ENCODE results near the gene MRM1. TPM values are rescaled to one million over a fixed set of nuclear protein-coding genes. Genes with fewer than 3 reads are reported as not detected.
"Not testable (repeated sequence)": the region's sequence is repeated elsewhere in the genome, so short reads cannot be mapped to it uniquely, and the experiment has no call there.

MRM1 gene
- total RNA-seq, 1 donor from 2014 or later = 8.3 TPM

GRCh38 chr17:36600936-36601302 is 464 bp upstream of the MRM1 start:
- no peak for DNase-seq (ENCODE audit: low spot score)

GRCh38 chr17:36602030-36602748 is 806 bp downstream of the MRM1 start:
- no peak for DNase-seq (ENCODE audit: low spot score)

GRCh38 chr17:36602924-36603384 is 1.6 kb downstream of the MRM1 start:
- peak; percentile 38 for DNase-seq (ENCODE audit: low spot score)

- DNase-seq (ENCODE audit: low spot score) = not testable (repeated sequence)
Measured at GRCh38 chr17:36605028-36605427, 3.6 kb downstream of the MRM1 start.

- no peak for DNase-seq (ENCODE audit: low spot score)
Measured at GRCh38 chr17:36608280-36608679, 6.9 kb downstream of the MRM1 start.

GRCh38 chr17:36608794-36609497 is 7.6 kb downstream of the MRM1 start:
- DNase-seq (ENCODE audit: low spot score) = peak; percentile 45

GRCh38 chr17:36609498-36609862 is 8.1 kb downstream of the MRM1 start:
- no peak for DNase-seq (ENCODE audit: low spot score)

GRCh38 chr17:36610474-36610873 is 9.1 kb downstream of the MRM1 start:
- no peak for DNase-seq (ENCODE audit: low spot score)

- DNase-seq (ENCODE audit: low spot score) = no peak
Measured at GRCh38 chr17:36611345-36612072, 10.1 kb downstream of the MRM1 start.

GRCh38 chr17:36612323-36612722 is 10.9 kb downstream of the MRM1 start:
- no peak for DNase-seq (ENCODE audit: low spot score)

- DNase-seq (ENCODE audit: low spot score) = no peak
Measured at GRCh38 chr17:36613155-36613554, 11.8 kb downstream of the MRM1 start.

GRCh38 chr17:36614081-36614480 is 12.7 kb downstream of the MRM1 start:
- no peak for DNase-seq (ENCODE audit: low spot score)

GRCh38 chr17:36614933-36615332 is 13.6 kb downstream of the MRM1 start:
- no peak for DNase-seq (ENCODE audit: low spot score)

GRCh38 chr17:36616061-36617029 is 15.0 kb downstream of the MRM1 start:
- no peak for DNase-seq (ENCODE audit: low spot score)

GRCh38 chr17:36617773-36618172 is 16.4 kb downstream of the MRM1 start:
- DNase-seq (ENCODE audit: low spot score) = no peak

- DNase-seq (ENCODE audit: low spot score) = no peak
Measured at GRCh38 chr17:36623281-36623680, 21.9 kb downstream of the MRM1 start.

- no peak for DNase-seq (ENCODE audit: low spot score)
Measured at GRCh38 chr17:36625188-36625587, 23.8 kb downstream of the MRM1 start.

GRCh38 chr17:36627101-36627500 is 25.7 kb downstream of the MRM1 start:
- DNase-seq (ENCODE audit: low spot score) = no peak

GRCh38 chr17:36628576-36628975 is 27.2 kb downstream of the MRM1 start:
- DNase-seq (ENCODE audit: low spot score) = no peak

GRCh38 chr17:36629252-36629847 is 28.0 kb downstream of the MRM1 start:
- DNase-seq (ENCODE audit: low spot score) = peak; percentile 73

- no peak for DNase-seq (ENCODE audit: low spot score)
Measured at GRCh38 chr17:36629970-36630502, 28.7 kb downstream of the MRM1 start.
